Measurements from ENCODE around the gene TBL3.

DNA sequence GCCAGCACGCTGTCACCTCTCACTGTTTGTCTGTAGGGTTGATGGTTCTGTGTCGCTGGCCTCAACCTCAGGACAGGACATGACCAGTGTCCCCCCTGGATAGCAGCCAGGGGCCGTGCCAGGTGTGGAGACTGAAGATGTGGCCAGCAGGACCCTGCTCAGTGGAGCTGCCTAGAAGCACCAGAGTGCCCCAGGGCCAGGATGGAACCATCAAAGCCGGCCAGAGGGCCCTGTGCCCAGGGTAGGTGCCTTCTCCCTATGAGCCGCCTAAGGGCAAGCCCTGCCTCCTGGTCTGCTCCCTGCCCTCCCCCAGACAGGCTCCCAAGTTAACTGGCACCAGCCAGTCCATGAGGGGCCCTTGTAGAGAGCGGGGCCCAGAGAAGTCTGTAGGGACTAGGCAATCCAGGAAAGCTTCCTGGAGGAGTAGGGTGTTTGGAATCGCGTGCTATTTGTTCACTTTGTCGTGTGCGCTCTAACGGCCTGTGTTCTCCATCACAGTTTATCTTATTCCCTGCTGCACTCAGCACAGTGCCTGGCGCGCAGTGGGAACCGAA is 13.1 kb upstream of the TBL3 start:
- no peak for TF ChIP-seq EP300 (IDR thresholded peaks at IDR 0.05)
- no peak for TF ChIP-seq CTCF (IDR thresholded peaks at IDR 0.05)

All from ovary (tissue), 3 donors.